GM18909 (cell line): Measurements from ENCODE around the gene HPCAL4.

Source experiments
- ATAC-seq: cut with Tn5 transposase; IDR thresholded peaks from one replicate; pipeline ENCODE4 v1.9.1; 2021; ENCODE audit warnings: mild to moderate bottlenecking; ENCODE audit not compliant: unreplicated experiment, poor library complexity

Gene HPCAL4

GRCh38 chr1:39704757-39705156 is 13.5 kb upstream of the HPCAL4 start:
- ATAC-seq, result no peak

- no peak for ATAC-seq
Observed at GRCh38 chr1:39701049-39701439, 9.8 kb upstream of the HPCAL4 start.

GRCh38 chr1:39700348-39700747 is 9.1 kb upstream of the HPCAL4 start:
- no peak for ATAC-seq

- ATAC-seq, result no peak
Observed at GRCh38 chr1:39699419-39699818, 8.2 kb upstream of the HPCAL4 start.

- ATAC-seq, result no peak
Observed at GRCh38 chr1:39698568-39698967, 7.3 kb upstream of the HPCAL4 start.

GRCh38 chr1:39696448-39696847 is 5.2 kb upstream of the HPCAL4 start:
- ATAC-seq, result no peak

GRCh38 chr1:39695016-39695415 is 3.8 kb upstream of the HPCAL4 start:
- ATAC-seq, result no peak

GRCh38 chr1:39694026-39694425 is 2.8 kb upstream of the HPCAL4 start:
- no peak for ATAC-seq

GRCh38 chr1:39692152-39693074 is 1.2 kb upstream of the HPCAL4 start:
- no peak for ATAC-seq

- no peak for ATAC-seq
Observed at GRCh38 chr1:39690794-39691382, 345 bp downstream of the HPCAL4 start.

GRCh38 chr1:39690225-39690624 is 1.0 kb downstream of the HPCAL4 start:
- no peak for ATAC-seq

- no peak for ATAC-seq
Observed at GRCh38 chr1:39689635-39690034, 1.6 kb downstream of the HPCAL4 start.

- no peak for ATAC-seq
Observed at GRCh38 chr1:39689214-39689613, 2.0 kb downstream of the HPCAL4 start.

- no peak for ATAC-seq
Observed at GRCh38 chr1:39688706-39689105, 2.5 kb downstream of the HPCAL4 start.

GRCh38 chr1:39687243-39687642 is 4.0 kb downstream of the HPCAL4 start:
- ATAC-seq, result no peak

- no peak for ATAC-seq
Observed at GRCh38 chr1:39685071-39685470, 6.2 kb downstream of the HPCAL4 start.

- ATAC-seq, result no peak
Observed at GRCh38 chr1:39684313-39684664, 6.9 kb downstream of the HPCAL4 start.

- ATAC-seq, result no peak
Observed at GRCh38 chr1:39683591-39684312, 7.5 kb downstream of the HPCAL4 start.

GRCh38 chr1:39681999-39682398 is 9.2 kb downstream of the HPCAL4 start:
- no peak for ATAC-seq

GRCh38 chr1:39681294-39681693 is 9.9 kb downstream of the HPCAL4 start:
- no peak for ATAC-seq

GRCh38 chr1:39680751-39681150 is 10.5 kb downstream of the HPCAL4 start:
- ATAC-seq, result no peak
